NCI-H345 (cell line): ENCODE results near the gene DIP2C.
"Not testable (repeated sequence)": the region's sequence is repeated elsewhere in the genome, so short reads cannot be mapped to it uniquely, and the experiment has no call there.

Experiments used
- DNase-seq: peaks from one replicate; lab custom pipeline; 2025; lab: John Stamatoyannopoulos, UW

Gene DIP2C

DNA sequence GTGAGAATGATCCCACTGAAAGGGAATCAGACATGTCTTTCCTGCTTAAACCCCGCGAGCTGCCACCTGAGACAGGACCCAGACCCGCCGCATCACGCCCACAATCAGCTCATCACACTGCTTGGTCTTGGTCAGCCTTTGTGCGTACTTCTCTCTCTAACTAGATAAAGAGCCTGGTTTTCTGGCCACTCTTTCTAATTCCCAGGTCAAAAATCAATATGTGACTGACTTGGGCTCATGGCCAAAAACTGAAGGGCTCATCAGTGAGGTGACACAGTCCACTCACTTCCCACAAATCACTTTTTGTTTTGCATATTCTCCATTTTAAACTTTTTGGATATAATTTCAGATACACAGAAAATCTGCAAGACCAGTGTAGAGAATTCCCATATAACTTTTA is 247.3 kb downstream of the DIP2C start:
- DNase-seq: no peak

DNA sequence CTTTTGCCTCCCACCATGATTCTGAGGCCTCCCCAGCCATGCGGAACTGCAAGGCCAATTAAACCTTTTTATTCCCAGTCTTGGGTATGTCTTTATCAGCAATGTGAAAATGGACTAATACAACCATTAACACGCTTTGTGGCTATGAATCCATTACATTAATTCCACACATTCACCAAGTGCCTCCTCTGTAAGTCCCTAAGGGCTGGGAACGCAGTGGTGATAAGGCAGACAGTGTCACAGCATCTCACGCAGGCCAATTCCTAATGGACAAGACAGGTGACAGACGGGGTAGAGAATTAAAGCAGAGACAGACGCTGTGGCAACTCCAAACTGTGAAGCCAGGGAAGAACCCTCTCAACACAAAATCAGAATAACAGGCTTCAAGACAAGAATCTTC is 247.8 kb downstream of the DIP2C start:
- no peak for DNase-seq

DNA sequence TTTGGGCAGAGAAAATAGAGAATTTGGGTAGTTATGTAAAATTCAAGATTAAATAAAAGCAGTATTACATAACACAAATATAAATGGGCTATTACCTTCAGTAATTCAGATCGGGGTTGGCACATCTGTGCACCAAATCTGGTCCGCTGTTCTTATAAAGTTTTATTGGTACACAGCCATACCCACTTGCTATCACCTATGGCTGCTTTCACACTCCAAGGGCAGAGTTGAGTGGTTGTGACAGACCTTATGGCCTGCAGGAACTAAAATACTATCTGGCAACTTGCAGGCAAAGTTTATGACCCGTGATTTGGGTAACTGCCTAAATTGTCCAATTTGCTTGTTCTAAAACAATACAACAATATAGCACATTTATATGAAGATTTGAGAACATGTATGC is 249.3 kb downstream of the DIP2C start:
- no peak for DNase-seq

DNA sequence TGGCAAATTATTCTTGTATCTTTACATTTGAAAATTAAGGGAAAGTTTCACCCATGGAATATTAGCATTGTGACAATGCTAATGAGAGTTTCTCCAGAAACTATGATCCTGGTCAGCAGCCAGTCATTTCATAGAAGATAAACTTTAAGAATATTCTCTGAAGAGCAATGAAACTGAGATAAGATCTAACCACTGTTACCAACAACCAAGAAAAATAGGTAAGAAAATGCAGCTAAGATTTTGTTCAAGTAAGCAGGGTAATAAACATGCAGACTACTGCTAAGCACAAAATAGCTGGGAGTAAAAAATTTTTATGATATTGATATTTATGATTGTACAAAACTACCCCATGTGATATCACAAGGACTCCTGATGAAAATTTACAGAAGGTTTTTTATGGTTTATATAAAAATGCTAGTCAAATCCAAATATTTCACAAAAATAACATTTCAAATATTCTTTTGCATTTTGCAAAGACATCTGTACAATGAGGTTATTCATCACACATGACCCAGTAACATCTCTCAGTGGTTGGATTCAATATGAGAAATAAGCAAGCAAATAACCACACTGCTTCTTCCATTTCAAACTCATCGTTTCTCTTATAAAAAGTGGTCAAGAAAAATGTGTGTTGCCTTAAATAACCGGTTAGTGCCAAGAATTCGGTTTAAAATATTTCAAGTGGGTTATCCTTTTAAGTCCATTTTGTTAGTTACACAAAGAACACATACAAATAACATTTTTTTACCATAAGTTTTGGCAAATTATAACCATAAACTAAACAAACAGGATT is 251.6 kb downstream of the DIP2C start:
- DNase-seq: no peak

DNA sequence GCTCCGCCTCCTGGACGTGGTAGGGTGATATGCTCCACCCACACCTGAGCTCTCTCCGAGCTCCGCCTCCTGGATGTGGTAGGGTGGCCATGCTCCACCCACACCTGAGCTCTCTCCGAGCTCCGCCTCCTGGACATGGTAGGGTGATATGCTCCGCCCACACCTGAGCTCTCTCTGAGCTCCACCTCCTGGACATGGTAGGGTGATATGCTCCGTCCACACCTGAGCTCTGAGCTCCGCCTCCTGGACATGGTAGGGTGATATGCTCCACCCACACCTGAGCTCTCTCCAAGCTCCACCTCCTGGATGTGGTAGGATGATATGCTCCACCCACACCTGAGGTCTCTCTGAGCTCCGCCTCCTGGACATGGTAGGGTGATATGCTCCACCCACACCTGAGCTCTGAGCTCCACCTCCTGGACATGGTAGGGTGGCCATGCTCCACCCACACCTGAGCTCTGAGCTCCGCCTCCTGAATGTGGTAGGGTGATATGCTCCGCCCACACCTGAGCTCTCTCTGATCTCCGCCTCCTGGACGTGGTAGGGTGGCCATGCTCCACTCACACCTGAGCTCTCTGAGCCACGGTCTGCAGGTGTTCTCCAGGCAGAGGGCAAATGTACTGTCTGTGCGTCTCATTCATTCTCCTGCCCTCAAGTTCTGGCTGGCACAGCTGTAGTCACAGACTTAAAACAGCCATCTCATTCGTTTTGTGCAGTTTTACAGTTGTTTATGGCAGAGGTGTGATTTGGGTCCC is 252.4 kb downstream of the DIP2C start:
- no peak for DNase-seq

DNA sequence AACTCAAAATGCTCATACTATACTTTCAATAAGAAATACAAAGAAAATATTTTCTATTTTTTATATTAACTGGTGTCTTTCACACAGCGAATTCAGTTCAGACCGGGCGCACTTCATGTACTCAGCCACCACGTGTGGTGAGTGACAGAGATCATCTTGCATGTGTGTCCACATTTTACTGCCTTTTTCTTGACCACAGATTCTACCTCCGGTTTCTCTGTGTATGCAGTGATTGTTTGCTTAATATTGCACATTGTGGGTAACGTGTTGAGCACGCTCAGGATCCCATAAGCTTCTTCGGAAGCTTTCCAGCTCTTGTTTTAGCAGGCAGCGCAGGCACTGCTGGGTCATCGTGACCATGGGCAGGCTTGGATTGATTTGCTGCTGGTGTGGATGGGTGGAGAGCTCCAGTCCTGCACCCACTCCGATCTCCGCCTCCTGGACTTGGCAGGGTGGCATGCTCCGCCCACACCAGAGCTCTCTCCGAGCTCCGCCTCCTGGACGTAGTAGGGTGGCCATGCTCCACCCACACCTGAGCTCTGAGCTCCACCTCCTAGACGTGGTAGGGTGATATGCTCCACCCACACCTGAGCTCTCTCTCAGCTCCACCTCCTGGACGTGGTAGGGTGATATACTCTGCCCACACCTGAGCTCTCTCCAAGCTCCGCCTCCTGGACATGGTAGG is 253.3 kb downstream of the DIP2C start:
- no peak for DNase-seq

DNA sequence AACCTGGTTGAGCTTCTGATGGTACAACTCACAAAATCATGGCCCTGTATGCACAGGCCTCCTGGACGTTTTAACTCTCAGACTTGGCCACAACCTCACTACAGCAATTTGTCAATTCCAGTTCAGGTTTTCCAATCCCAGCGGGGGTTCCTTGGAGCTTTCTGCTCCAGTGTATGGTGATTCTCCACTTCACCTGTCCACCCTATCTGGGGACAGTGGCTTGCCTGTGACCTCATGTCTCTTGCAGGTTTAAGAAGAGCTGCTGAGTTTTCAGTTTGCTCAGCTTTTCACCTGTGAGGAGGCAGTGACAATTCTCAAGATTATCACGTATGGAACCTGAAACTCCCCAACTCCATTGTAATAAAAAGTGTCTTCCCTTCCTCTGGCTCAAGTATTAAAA is 254.1 kb downstream of the DIP2C start:
- DNase-seq: no peak

DNA sequence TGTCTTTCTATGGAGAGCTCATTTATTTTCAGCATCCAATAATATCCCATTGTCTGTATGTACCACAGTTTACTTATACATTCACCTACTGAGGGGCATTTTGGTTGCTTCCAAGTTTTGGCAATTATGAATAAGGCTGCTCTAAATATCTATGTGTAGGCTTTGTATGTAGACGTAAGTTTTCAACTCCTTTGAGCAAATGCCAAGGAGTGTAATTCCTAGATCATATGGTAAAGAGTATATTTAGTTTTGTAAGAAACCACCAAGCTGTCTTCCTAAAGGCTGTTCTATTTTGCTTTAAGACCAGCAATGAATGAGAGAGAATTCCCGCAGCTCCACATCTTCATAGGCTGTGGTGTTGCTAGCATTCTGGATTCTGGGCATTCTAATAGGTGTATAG is 259.8 kb downstream of the DIP2C start:
- DNase-seq: no peak

DNA sequence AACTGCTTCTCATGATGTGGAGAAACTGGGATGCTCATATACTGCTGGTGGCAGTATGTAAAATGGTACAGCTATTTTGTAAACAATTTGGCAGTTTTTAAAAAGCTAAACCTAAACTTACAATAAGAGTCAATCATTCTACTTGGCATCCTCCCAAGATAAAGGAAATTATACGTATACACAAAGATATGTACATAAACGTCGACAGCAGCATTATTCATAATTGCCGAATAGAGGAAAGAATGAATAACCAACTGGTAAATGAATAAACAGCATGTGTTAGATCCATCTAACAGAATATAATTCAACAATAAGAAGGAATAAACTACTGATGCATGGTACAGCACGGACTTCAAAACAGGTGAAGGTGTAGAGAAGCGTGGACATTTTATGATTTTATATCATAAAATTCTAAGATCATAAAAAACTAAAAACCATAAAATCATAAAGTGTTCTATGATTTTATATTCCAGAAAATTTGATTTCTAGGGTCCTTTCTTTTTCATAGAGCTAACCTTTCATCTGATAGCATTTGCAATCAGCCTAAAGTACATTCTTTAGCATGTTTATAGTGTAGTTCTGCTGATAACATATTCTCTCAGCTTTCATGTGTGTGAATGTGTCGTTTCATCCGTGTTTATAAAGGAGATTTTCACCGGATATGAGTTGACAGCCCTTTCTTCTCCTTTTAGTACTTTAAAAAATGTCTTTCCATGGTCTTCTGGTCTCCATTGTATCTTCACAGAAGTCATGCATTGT is 261.5 kb downstream of the DIP2C start:
- DNase-seq: no peak

DNA sequence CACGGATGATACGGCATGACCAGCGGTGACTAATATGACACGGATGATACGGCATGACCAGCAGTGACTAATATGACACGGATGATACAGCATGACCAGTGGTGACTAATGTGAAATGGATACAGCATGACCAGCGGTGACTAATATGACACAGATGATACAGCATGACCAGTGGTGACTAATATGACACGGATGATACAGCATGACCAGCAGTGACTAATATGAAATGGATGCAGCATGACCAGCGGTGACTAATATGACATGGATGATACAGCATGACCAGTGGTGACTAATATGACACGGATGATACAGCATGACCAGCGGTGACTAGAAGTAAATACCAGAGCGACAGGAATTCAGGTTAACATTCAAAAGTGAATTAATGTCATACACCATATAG is 264.1 kb downstream of the DIP2C start:
- DNase-seq: not testable (repeated sequence)

DNA sequence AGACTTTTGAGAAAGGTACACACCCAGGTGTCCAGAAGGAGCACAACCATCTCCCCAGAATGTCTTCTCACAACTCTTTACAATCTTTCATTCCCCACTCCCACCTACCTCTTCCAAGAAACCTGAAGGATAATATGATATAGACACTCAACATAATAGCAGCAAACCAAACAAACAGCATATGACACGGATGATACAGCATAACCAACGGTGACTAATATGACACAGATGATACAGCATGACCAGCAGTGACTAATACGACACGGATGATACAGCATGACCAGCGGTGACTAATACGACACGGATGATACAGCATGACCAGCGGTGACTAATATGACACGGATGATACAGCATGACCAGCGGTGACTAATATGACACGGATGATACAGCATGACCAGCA is 264.7 kb downstream of the DIP2C start:
- not testable (repeated sequence) for DNase-seq

DNA sequence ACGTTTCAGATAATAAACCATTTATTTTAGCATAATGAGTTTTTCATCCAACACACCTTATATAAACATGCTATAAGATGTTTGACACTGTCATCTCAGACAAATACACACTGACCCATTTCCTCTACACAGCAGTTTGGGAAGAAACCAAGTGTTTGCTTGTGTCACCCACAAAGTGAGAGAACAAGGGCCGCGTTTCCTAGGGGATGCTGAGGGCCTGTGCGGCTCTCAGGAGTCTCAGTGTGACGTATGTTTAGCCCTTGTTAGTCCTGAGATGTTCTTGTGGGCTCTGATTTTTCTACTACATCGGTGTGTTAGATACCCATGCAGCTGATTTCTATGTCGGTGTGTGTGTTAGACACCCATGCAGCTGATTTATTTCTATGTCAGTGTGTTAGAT is 266.3 kb downstream of the DIP2C start:
- no peak for DNase-seq

DNA sequence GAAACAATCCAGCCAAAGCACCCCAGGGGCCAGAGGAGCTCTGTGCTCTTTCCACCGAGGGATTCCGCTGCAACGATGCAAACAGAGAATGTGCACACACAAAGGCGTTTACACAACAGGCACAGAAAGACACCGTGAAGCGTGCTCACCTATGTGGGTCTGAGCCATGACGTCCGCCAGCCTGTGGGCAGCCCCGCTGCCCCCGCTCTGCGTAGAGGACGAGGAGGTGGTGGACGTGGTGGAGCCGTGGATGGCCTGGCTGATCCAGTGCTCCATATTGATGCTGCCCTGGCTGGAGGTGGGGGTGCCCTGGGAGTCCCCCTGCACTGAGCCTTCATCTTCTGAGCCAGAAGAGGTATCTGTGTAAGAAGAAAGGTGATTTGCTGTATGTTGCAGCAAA is 266.8 kb downstream of the DIP2C start:
- DNase-seq: no peak

DNA sequence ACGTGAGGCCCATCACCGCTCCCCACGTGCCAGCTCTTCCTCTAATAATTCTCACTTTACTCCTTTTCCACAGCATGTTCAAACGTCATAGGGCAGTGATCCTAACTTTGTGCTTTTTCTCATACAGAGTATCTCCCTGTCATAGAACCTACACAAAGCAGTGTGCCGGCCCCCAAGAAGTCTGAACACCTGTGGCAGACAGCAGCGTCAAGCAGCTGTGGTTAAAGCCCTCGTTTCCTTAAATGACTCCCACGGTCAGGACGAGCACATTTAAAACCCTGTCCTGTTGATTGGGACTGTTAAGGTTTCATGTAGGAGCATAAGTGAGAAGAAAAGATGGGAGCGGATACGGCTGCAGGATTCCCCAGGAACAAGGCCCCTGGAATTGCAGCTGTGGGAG is 267.2 kb downstream of the DIP2C start:
- no peak for DNase-seq

DNA sequence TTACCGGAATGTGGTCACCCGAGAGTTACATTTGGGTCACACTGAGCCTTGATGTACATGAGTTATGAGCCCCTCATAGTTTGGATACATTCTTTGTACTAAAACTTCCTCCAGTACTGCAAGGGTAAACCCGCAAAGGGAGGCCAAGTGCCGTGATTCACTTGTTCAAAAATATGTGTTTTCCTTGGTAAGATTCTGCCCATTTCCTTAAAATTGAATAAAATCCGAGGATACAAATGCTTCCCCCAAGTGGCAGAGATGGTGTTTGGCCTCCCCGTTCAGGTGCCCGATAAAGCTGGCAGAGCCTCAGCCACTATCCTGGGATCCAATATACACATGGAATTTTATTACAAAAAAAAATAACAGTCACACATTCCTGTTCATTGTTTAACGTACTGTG is 268.3 kb downstream of the DIP2C start:
- no peak for DNase-seq

DNA sequence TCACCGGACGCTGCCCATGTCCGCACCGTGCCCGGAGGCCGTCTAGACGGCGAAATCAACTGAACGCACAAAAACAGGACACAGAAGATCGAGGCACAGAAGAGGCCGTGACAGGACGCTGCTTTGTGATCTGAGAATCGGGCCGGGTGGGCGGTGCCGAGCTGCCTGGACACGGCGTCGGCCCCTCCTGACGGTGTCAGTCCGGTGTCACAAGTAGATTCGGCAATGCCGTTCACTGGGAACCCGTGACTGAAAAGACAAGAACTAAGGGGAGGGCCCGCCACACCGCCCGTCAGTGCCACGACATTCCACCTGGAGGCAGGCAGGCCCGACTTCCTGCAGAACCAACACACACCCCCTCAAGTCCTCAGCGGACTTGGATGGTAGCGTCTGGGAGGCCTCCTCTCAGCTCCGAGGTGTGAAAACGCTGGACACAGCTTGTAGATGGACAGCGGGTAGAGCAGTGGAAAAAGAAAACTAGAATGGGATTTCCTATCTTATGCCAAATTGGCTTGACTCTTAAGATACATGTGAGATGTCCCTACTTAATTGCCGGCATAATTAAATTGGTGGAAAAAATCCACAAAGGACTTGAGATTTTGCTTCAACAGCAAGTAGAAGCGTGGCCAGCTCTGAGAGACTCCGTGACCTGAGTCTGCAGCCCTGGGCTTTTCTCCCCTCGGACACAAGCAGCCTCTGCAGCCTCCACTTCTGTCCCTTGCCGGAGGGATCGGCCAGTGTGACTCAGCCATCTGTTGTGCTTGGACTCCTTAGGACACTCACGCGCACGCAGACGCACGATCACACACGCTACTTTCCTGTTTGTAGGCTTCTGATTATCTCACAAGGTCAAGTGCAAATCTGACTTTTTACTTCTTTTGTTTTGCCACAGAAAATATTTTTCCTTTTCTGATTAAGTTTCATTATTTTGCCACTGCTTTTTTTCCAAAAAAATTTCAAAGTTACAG is 269.0 kb downstream of the DIP2C start:
- DNase-seq: no peak

DNA sequence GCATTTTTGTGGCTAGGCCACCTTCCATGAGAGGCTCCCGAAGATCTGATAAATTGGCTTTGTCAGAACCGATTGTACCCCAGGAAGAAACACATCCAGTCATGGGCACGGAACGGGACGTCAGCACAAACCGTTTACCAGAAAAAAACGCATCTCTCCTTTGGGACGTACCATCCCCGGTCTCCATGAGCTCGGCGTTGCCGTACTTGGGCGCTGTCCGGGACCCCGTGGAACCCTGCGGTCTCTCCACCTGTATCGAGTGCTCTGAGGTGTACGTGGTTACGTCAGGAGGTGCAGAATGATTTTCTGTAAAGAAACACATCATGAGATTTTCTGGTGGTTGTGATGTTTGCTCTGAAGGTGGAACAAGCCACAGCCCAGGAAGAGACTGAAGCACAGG is 270.6 kb downstream of the DIP2C start:
- no peak for DNase-seq

DNA sequence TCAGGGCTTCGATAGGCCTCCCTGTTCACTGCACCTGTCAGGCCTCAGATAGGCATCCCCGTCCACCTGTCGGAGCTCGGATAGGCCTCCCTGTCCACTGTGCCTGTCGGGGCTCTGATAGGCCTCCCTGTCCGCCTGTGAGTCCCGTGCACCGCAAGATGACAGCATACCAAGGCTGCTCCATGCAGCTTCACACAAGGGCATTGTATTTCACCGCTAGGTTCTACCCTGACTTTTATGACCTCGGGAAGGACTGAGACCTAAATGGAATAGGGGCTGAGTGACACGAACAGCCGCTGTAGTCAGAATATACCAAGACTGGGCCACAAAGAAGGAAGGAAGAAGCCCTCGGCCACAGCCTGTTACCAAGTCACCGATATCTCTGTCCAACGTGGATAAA is 271.2 kb downstream of the DIP2C start:
- no peak for DNase-seq

DNA sequence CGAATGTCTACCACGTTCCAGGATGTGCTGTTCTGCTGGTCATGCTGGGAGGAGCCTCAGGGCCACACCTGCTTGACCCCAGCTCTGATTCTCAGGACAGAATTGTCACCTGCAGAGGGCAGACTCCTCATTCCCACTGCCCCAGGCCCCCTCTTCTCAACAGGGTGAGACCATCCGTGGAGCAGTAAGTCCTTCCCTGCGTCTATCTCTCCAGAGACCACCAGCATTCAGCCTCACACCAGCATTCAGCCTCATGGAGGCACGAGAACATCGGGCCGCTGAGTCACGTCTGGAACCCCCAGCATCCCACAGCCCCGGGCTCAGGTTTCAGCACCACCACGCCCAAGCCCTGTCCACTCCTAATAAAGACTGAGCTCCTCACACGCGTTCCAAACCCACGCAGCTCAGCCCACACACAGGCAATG is 273.4 kb downstream of the DIP2C start:
- DNase-seq: no peak

DNA sequence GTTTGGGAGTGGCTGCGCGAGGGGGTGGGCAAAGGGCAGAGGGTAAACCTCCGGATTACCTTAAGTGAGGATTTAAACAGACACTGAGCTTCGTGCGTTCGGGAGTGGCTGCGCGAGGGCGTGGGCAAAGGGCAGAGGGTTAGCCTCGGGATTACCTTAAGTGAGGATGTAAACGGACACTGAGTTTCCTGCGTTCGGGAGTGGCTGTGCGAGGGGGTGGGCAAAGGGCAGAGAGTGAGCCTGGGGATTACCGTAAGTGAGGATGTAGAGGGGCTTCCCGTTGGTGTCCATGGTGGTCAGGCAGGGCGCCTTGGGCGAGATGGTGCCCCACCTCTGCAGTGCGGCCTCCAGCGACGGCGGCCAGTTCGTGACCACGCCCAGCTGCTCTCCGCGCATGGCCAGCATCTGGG is 275.8 kb downstream of the DIP2C start:
- no peak for DNase-seq

DNA sequence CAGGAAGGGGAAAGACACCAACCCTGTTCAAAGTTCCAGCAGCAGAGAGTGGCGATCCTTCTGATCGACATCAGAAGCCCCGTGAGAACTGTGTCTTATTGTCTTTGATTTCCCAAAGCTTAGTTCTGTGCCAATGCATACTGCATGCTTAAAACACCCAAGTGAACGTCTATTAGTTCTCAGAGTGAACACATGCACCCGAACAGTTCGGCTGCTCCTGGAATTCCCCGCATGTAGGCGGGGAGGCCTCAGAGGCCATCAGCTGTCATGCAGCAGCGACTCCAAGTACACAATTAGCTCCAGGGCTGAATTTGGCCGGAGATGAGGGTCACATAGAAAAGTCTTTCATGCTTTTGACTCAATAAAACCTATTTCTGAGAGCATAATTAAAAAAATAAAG is 277.4 kb downstream of the DIP2C start:
- no peak for DNase-seq
